MCF 10A (cell line): ENCODE results near the gene CABLES2. TPM values are rescaled to one million over a fixed set of nuclear protein-coding genes. Genes with fewer than 3 reads are reported as not detected.

Source experiments
- BruUV-seq: library from RNA; stranded (reverse); fragments of 400-500 nt; replicated peaks from 2 replicates; lab custom pipeline; 2021; lab: Mats Ljungman, UMichigan
- CTCF ChIA-PET: fragments of 300-600 bp; sonication (Branson Sonifier 250); formaldehyde crosslinking; extraction: SDS; loops from one replicate; lab custom pipeline; 2021; ENCODE audit warnings: antibody characterized with exemption, inconsistent platforms; lab: Yijun Ruan, JAX
- POLR2A ChIA-PET: fragments of 300-600, 350-650 bp; sonication (Branson Sonifier 250); formaldehyde crosslinking; extraction: SDS; loops from one replicate; lab custom pipeline; 2020; ENCODE audit warnings: antibody characterized with exemption, inconsistent platforms; lab: Yijun Ruan, JAX
- DNase-seq: peaks from one replicate; pipeline ENCODE4 v3.0.0-alpha.2; 2018; ENCODE audit not compliant: unreplicated experiment
- H3K27ac Mint-ChIP-seq: one replicate; pipeline ENCODE4 v1.8.0; 2022; ENCODE audit warnings: mild to moderate bottlenecking, low read depth, mixed read lengths; ENCODE audit not compliant: unreplicated experiment
- H3K27me3 Mint-ChIP-seq: one replicate; pipeline ENCODE4 v1.8.0; 2022; ENCODE audit warnings: mixed read lengths; ENCODE audit not compliant: insufficient read depth, unreplicated experiment
- H3K36me3 Mint-ChIP-seq: one replicate; pipeline ENCODE4 v1.8.0; 2022; ENCODE audit warnings: mild to moderate bottlenecking, moderate library complexity, mixed read lengths; ENCODE audit not compliant: insufficient read depth, unreplicated experiment
- H3K4me1 Mint-ChIP-seq: one replicate; pipeline ENCODE4 v1.8.0; 2022; ENCODE audit warnings: mixed read lengths; ENCODE audit not compliant: insufficient read depth, unreplicated experiment
- H3K4me3 Mint-ChIP-seq: one replicate; pipeline ENCODE4 v1.8.0; 2022; ENCODE audit warnings: mild to moderate bottlenecking, moderate library complexity, mixed read lengths; ENCODE audit not compliant: unreplicated experiment
- H3K9me3 Mint-ChIP-seq: one replicate; pipeline ENCODE4 v1.8.0; 2022; ENCODE audit warnings: mixed read lengths; ENCODE audit not compliant: unreplicated experiment
- intact Hi-C: fragments of 100-400 bp; cut with micrococcal nuclease; formaldehyde crosslinking; loops from 2 replicates; pipeline ENCODE4 v1.14.1; 2022
- total RNA-seq: library from RNA; stranded (reverse); gene quantifications from 2 replicates; pipeline ENCODE4 v1.2.3, GENCODE V29; 2022
- TF ChIP-seq, protein P1 (sequence below): fragments of 200-600 bp; IDR thresholded peaks from one replicate; pipeline ENCODE4 v1.8.0; 2022; ENCODE audit warnings: antibody characterized with exemption, mild to moderate bottlenecking; ENCODE audit not compliant: unreplicated experiment

The CABLES2 gene
- total RNA-seq, 1 experiment from 2014 or later, result 1.5 TPM

DNA sequence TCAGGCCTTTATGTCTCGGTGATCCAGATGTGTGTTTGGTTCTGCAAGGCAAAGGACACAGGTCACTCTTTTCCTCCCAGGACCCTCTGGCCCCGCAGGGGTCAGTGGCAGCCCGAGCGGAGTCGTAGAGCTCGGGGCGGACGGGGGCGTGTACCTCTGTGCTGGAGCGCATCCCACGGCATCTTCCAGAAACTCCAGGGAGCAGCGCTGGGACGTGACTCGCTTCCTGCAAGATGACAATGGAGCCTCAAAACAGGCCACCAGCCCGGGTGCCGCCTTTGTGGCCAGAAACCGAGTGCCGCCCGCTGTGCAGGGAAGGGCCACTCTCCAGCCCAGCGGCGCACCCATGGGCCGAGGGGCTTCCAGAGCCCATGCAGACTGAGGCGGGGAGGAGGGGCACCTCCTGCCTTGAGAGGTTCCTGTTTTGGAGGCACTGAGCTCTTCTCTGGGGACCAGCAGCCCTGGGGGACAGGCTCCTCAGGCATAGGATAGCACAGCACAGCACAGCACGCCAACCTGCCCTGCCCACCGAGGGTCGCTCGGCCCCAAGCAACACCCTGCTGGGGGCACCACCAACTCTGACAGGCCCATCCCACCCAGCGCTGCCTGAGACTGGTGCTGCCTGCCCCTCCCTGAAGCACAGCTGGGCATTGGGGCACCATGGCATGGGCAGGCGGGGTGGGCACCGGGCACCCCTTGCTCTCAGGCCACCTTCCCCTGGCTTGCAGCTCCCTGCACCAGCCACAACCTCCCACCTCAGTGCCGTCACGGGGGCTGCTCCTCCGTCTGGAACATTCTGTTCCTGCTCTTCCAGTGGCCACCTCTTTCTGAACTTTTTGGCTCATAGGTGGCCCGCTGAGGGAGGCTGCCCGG is 10.5 kb downstream of the CABLES2 start:
- H3K27ac Mint-ChIP-seq, result no peak overlapping the region
- H3K4me1 Mint-ChIP-seq, result no peaks in the 10 kb centered on the region
- POLR2A ChIA-PET, result interaction anchor here (0.5 to 1.5 kb wide), 2 partner anchors 11 to 343 kb away, joined by 3 to 5 read pairs; no protein-coding TSS in a partner anchor
- no peak overlapping the region for H3K4me3 Mint-ChIP-seq
- intact Hi-C loops, result no loop called here
- peaks cover 8% of the 10 kb centered on the region for H3K9me3 Mint-ChIP-seq
- TF ChIP-seq, protein P1, sequence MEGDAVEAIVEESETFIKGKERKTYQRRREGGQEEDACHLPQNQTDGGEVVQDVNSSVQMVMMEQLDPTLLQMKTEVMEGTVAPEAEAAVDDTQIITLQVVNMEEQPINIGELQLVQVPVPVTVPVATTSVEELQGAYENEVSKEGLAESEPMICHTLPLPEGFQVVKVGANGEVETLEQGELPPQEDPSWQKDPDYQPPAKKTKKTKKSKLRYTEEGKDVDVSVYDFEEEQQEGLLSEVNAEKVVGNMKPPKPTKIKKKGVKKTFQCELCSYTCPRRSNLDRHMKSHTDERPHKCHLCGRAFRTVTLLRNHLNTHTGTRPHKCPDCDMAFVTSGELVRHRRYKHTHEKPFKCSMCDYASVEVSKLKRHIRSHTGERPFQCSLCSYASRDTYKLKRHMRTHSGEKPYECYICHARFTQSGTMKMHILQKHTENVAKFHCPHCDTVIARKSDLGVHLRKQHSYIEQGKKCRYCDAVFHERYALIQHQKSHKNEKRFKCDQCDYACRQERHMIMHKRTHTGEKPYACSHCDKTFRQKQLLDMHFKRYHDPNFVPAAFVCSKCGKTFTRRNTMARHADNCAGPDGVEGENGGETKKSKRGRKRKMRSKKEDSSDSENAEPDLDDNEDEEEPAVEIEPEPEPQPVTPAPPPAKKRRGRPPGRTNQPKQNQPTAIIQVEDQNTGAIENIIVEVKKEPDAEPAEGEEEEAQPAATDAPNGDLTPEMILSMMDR, result no peak
- H3K36me3 Mint-ChIP-seq, result peaks cover 32% of the 10 kb centered on the region
- H3K27me3 Mint-ChIP-seq, result no peaks in the 10 kb centered on the region
- no TSS peak for BruUV-seq
- CTCF ChIA-PET, result interaction anchor here (0.7 to 1.4 kb wide), 3 partner anchors 255 to 412 kb away, joined by 4 to 5 read pairs (median 4); no protein-coding TSS in a partner anchor
- DNase-seq, result no peak

DNA sequence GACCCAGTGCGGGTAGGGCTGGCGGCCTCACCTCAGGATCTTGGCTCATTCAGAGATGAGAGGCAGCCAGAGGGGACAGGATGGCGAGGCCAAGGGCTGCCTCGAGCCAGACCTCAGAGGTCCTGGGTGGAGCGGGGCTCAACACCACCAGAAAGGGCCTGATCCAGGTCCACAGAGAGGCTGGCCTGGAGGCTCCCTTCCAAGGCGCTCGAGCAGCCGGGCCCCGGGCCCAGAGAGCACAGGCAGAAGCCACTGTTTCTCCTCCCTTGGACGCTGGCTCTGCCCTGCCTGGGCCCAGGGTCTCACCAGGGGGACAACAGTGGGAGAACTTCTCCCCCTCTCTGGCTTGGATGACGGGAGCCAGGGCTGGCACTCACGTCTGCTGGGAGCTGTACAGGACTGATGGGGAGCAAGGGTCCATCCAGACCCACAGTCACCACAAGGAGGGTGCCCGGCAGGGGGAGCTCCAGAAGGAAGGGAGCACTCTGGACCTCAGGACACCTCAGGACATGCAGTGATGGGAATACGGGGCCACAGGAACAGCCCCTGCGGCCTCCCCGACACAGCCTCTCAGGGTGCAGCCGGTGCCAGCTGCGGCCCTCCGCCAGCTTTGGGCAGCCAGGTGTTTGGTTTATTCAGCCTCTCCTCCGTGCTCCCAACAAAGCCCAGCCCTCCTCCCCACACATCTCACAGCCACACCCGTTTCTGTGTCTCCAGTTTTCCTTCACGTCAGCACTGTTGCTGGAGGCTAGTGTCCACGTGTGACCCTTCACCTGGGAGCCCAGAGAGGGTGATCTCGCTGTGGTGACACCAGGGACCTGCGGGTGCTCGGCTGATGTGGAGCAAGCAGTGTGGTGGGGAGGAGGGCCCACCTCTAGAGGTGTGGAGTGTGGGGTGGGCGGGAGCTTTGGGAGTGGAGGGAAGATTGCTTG is 11.5 kb downstream of the CABLES2 start:
- H3K36me3 Mint-ChIP-seq, result peaks cover 35% of the 10 kb centered on the region
- no peak overlapping the region for H3K4me3 Mint-ChIP-seq
- ChIA-PET POLR2A (interaction anchor here (1.5 kb wide), 1 partner anchor 10 kb away, joined by 5 read pairs; no protein-coding TSS in a partner anchor), CTCF (interaction anchor here (0.6 to 1.4 kb wide), 5 partner anchors 25 to 413 kb away, joined by 3 to 5 read pairs (median 3); no protein-coding TSS in a partner anchor)
- no peaks in the 10 kb centered on the region for H3K27me3 Mint-ChIP-seq
- DNase-seq, result peak; percentile 55
- no peaks in the 10 kb centered on the region for H3K4me1 Mint-ChIP-seq
- no peak overlapping the region for H3K27ac Mint-ChIP-seq
- BruUV-seq, result no TSS peak
- TF ChIP-seq, protein P1, result peak; percentile 52
- peaks cover 8% of the 10 kb centered on the region for H3K9me3 Mint-ChIP-seq
- intact Hi-C loops, result no loop called here

DNA sequence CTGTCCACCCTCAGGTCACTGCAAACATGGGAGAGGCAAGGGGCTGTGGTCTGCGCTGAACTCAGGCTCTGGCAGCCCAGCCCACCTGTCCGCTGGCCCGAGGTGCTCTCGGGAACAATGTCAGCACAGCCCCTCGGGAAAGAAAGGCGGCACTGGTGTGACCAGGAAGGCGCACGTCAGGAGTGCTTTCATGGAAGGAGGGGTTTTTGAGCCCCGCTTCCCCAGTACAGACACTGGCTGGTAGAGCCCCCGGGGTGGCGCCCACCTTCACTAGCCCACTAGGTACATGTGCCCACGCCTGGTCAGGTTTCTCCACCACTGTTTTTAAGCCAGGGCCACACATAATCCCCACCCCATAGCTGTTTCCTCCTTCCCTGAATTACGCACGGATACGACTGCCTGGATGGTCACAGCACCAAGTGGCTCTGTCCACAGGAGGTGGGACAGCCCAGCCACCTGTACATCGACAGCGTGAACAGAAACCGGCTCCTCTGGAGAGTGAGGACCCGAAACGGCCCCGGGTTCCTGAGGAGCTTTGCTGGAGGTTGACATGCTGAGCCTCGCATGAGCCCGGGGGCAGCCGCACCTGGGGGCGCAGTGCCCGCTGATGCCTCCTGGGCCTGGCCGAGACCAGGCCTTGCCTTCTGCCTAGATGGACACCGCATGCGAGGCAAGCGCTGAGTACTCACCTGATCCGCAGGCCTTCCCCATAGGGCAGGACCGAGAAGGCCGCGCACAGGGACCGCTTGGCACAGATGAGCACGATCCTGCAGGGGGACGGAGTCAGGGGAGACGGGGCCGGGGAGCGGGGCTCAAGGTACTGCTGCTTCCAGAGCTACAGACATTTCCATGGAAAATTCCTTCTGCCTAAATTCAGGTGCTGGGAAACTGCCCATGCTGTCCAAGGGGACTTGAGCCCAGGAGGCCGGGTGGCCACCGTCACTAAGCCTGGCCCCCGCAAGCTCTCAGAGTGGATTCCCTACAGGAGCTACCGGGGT is 12.5 kb downstream of the CABLES2 start:
- intact Hi-C loops, result no loop called here
- H3K4me1 Mint-ChIP-seq, result no peaks in the 10 kb centered on the region
- POLR2A ChIA-PET, result interaction anchor here (0.6 to 1.2 kb wide), 3 partner anchors 29 to 206 kb away, joined by 3 to 4 read pairs (median 3); partner anchors contain the start of gene ADRM1
- H3K36me3 Mint-ChIP-seq, result peaks cover 44% of the 10 kb centered on the region
- H3K27ac Mint-ChIP-seq, result no peak overlapping the region
- TF ChIP-seq, protein P1, result no peak
- DNase-seq, result no peak
- no TSS peak for BruUV-seq
- no peak overlapping the region for H3K4me3 Mint-ChIP-seq
- peaks cover 8% of the 10 kb centered on the region for H3K9me3 Mint-ChIP-seq
- CTCF ChIA-PET, result interaction anchor here (0.6 to 0.9 kb wide), 2 partner anchors 15 to 224 kb away, joined by 3 to 4 read pairs; no protein-coding TSS in a partner anchor
- H3K27me3 Mint-ChIP-seq, result no peaks in the 10 kb centered on the region
